GM12878 (cell line): ENCODE results near the gene CFAP54. TPM values are rescaled to one million over a fixed set of nuclear protein-coding genes. Genes with fewer than 3 reads are reported as not detected.

Experiments used
- CEBPB ChIP-seq, 2 experiments: fragments of 150-350 bp in 1 of 2; IDR thresholded peaks; 2 replicates each; pipeline ENCODE4 v1.6.1; 2012 to 2014; ENCODE audit warnings: low read depth in 2 of 2, low read length in 2 of 2, borderline replicate concordance in 1 of 2, inconsistent platforms in 1 of 2
- CHD1 ChIP-seq: IDR thresholded peaks from 2 replicates; pipeline ENCODE4 v1.6.1; 2012; ENCODE audit warnings: low read depth, low read length, improper control_type of control experiment
- ETV6 ChIP-seq, 2 experiments: fragments of 450-650 bp in 1 of 2; IDR thresholded peaks in 1 of 2; conservative IDR thresholded peaks in 1 of 2; 2 replicates each; pipeline ENCODE4 v1.6.1; 2014; ENCODE audit warnings: antibody characterized with exemption in 1 of 2, borderline replicate concordance in 1 of 2, low read depth in 1 of 2, mild to moderate bottlenecking in 1 of 2, moderate library complexity in 1 of 2
- GABPA ChIP-seq: IDR thresholded peaks from 2 replicates; pipeline ENCODE4 v1.6.1; 2014; ENCODE audit warnings: antibody characterized with exemption, low read depth, mild to moderate bottlenecking, inconsistent platforms
- HDAC2 ChIP-seq: fragments of 200-600 bp; sonication (generic); IDR thresholded peaks from 2 replicates; pipeline ENCODE4 v1.6.1; 2017
- IKZF1 ChIP-seq: fragments of 450-650 bp; conservative IDR thresholded peaks from 2 replicates; pipeline ENCODE4 v1.6.1; 2017; ENCODE audit warnings: antibody characterized with exemption, mild to moderate bottlenecking
- KDM1A ChIP-seq: fragments of 200-600 bp; sonication (generic); IDR thresholded peaks from 2 replicates; pipeline ENCODE4 v1.6.1; 2016; ENCODE audit warnings: borderline replicate concordance
- KLF5 ChIP-seq: fragments of 450-650 bp; IDR thresholded peaks from 2 replicates; pipeline ENCODE4 v1.6.1; 2014; ENCODE audit warnings: mild to moderate bottlenecking; ENCODE audit not compliant: partially characterized antibody
- NBN ChIP-seq: fragments of 450-650 bp; IDR thresholded peaks from 2 replicates; pipeline ENCODE4 v1.6.1; 2016
- PAX8 ChIP-seq: fragments of 450-650 bp; IDR thresholded peaks from 2 replicates; pipeline ENCODE4 v1.6.1; 2017; ENCODE audit warnings: mild to moderate bottlenecking, moderate library complexity
- PML ChIP-seq: IDR thresholded peaks from 2 replicates; pipeline ENCODE4 v1.6.1; 2012; ENCODE audit warnings: low read length, inconsistent platforms
- SREBF1 ChIP-seq: IDR thresholded peaks from 2 replicates; pipeline ENCODE4 v1.6.1; 2012; ENCODE audit warnings: mild to moderate bottlenecking, low read length
- ZBED1 ChIP-seq: IDR thresholded peaks from 2 replicates; pipeline ENCODE4 v1.6.1; 2016; ENCODE audit warnings: borderline replicate concordance
- ZNF217 ChIP-seq: fragments of 450-650 bp; IDR thresholded peaks from 2 replicates; pipeline ENCODE4 v1.6.1; 2017; ENCODE audit warnings: antibody characterized with exemption, mild to moderate bottlenecking
- polyA plus RNA-seq, 11 experiments: library from polyadenylated mRNA; depleted of rRNA in 4 of 11; unstranded in 6 of 11; stranded (reverse) in 5 of 11; fragments of >200 nt; fragmentation: Nextera tagmentation in 4 of 11; fragmentation: Illumina TruSeq in 1 of 11; extraction: Ambion mirVana in 4 of 11; extraction: Trizol in 1 of 11; gene quantifications; 1 replicate in 1 of 11; 2 replicates in 10 of 11; pipeline versions ENCODE4 v1.2.1 to v1.2.3, GENCODE V29; 2011 to 2016; ENCODE audit warnings: inconsistent platforms in 2 of 11, missing spikeins in 2 of 11, low read depth in 1 of 11
- total RNA-seq, 4 experiments: library from RNA; depleted of rRNA in 3 of 4; stranded (reverse); fragments of >200 nt in 3 of 4; fragmentation: Illumina TruSeq in 1 of 4; extraction: Trizol in 1 of 4; gene quantifications; 2 replicates each; pipeline versions ENCODE4 v1.2.1 to v1.2.3, GENCODE V29; 2013 to 2021
- TF ChIP-seq, protein P1 (sequence below): fragments of 450-650 bp; IDR thresholded peaks from 2 replicates; pipeline ENCODE4 v1.6.1; 2018; ENCODE audit warnings: mild to moderate bottlenecking, low read depth, moderate library complexity; ENCODE audit not compliant: partially characterized antibody
- TF ChIP-seq, protein P2 (sequence below): IDR thresholded peaks from 2 replicates; pipeline ENCODE4 v1.6.1; 2012; ENCODE audit warnings: low read depth, low read length, improper control_type of control experiment
- TF ChIP-seq, protein P3 (sequence below): IDR thresholded peaks from 2 replicates; pipeline ENCODE4 v1.6.1; 2011; ENCODE audit warnings: low read depth, low read length, improper control_type of control experiment, borderline replicate concordance
- TF ChIP-seq, protein P4 (sequence below): IDR thresholded peaks from 2 replicates; pipeline ENCODE4 v1.6.1; 2011; ENCODE audit warnings: borderline replicate concordance, low read depth, mild to moderate bottlenecking, moderate library complexity, low read length; ENCODE audit not compliant: insufficient read depth, poor library complexity, severe bottlenecking
- TF ChIP-seq, protein P5 (sequence below): fragments of 450-650 bp; IDR thresholded peaks from 2 replicates; pipeline ENCODE4 v1.6.1; 2016; ENCODE audit warnings: mild to moderate bottlenecking

The CFAP54 gene
- total and polyA plus RNA-seq, 10 of the 15 experiments (the other 5 are each of a cell fraction or from before 2014, with no cell fraction given): 0.19 to 1.5 (median 0.56) TPM

DNA sequence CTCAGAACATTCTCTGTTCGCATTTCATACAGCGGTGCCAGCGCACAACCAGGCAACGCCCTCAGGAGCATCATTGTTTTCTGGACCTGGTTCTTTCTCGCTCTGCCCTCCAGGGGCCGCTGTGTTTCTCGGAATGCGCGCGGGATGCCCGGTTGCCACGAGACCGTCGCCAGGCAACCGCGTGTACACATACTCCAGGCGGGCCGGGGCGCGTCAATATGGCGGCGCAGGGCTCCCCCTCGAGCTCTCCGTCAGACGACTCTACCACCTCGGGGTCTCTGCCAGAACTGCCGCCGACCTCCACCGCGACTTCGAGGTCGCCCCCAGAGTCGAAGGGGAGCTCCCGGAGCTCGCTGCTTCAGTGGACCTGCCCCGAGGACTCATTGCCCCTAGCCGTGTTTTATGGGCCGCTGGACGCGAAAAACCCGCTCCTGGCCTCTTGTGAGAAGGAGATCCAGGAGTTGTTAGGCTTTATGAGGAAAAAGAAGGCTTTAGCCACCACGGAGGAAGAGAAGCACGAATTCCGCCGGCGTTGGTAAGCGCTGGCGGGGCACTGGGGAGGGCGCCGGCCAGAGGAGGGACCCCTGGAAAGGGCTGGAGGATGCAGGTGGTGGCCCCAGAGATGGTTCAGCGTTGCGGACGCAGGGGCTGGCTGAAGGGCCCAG is at the start of gene CFAP54 (continued):
- TF ChIP-seq, protein P1, sequence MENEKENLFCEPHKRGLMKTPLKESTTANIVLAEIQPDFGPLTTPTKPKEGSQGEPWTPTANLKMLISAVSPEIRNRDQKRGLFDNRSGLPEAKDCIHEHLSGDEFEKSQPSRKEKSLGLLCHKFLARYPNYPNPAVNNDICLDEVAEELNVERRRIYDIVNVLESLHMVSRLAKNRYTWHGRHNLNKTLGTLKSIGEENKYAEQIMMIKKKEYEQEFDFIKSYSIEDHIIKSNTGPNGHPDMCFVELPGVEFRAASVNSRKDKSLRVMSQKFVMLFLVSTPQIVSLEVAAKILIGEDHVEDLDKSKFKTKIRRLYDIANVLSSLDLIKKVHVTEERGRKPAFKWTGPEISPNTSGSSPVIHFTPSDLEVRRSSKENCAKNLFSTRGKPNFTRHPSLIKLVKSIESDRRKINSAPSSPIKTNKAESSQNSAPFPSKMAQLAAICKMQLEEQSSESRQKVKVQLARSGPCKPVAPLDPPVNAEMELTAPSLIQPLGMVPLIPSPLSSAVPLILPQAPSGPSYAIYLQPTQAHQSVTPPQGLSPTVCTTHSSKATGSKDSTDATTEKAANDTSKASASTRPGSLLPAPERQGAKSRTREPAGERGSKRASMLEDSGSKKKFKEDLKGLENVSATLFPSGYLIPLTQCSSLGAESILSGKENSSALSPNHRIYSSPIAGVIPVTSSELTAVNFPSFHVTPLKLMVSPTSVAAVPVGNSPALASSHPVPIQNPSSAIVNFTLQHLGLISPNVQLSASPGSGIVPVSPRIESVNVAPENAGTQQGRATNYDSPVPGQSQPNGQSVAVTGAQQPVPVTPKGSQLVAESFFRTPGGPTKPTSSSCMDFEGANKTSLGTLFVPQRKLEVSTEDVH: no peak
- TF ChIP-seq NBN (no peak; the same call in 1 of the 2 replicates), ZNF217 (no peak), CEBPB (IDR thresholded peaks at IDR 0.05; ENCODE audit: borderline replicate concordance in 1 of 2, low read depth in 2 of 2, low read length in 2 of 2) (0 out of 4 replicates have a peak, but pooled peaks of 1 of the 2 experiments have one; percentile 13), ZBED1 (no peak), CHD1 (no peak), SREBF1 (no peak), HDAC2 (no peak), IKZF1 (peak; percentile 62), GABPA (no peak), PAX8 (no peak), PML (no peak), KLF5 (peak; percentile 31), ETV6 (conservative IDR thresholded peaks at IDR 0.05 in 1 of 2, IDR thresholded peaks at IDR 0.05 in 1 of 2; ENCODE audit: borderline replicate concordance in 1 of 2, low read depth in 1 of 2) (no peak), KDM1A (no peak)
- TF ChIP-seq, protein P2, sequence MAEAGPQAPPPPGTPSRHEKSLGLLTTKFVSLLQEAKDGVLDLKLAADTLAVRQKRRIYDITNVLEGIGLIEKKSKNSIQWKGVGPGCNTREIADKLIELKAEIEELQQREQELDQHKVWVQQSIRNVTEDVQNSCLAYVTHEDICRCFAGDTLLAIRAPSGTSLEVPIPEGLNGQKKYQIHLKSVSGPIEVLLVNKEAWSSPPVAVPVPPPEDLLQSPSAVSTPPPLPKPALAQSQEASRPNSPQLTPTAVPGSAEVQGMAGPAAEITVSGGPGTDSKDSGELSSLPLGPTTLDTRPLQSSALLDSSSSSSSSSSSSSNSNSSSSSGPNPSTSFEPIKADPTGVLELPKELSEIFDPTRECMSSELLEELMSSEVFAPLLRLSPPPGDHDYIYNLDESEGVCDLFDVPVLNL: no peak
- TF ChIP-seq, protein P3, sequence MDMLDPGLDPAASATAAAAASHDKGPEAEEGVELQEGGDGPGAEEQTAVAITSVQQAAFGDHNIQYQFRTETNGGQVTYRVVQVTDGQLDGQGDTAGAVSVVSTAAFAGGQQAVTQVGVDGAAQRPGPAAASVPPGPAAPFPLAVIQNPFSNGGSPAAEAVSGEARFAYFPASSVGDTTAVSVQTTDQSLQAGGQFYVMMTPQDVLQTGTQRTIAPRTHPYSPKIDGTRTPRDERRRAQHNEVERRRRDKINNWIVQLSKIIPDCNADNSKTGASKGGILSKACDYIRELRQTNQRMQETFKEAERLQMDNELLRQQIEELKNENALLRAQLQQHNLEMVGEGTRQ: no peak
- TF ChIP-seq, protein P4, sequence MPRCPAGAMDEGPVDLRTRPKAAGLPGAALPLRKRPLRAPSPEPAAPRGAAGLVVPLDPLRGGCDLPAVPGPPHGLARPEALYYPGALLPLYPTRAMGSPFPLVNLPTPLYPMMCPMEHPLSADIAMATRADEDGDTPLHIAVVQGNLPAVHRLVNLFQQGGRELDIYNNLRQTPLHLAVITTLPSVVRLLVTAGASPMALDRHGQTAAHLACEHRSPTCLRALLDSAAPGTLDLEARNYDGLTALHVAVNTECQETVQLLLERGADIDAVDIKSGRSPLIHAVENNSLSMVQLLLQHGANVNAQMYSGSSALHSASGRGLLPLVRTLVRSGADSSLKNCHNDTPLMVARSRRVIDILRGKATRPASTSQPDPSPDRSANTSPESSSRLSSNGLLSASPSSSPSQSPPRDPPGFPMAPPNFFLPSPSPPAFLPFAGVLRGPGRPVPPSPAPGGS: no peak
- TF ChIP-seq, protein P5, sequence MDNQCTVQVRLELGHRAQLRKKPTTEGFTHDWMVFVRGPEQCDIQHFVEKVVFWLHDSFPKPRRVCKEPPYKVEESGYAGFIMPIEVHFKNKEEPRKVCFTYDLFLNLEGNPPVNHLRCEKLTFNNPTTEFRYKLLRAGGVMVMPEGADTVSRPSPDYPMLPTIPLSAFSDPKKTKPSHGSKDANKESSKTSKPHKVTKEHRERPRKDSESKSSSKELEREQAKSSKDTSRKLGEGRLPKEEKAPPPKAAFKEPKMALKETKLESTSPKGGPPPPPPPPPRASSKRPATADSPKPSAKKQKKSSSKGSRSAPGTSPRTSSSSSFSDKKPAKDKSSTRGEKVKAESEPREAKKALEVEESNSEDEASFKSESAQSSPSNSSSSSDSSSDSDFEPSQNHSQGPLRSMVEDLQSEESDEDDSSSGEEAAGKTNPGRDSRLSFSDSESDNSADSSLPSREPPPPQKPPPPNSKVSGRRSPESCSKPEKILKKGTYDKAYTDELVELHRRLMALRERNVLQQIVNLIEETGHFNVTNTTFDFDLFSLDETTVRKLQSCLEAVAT: no peak
